IMR-90 (cell line): ENCODE data around the gene TSEN54. TPM values are rescaled to one million over a fixed set of nuclear protein-coding genes. Genes with fewer than 3 reads are reported as not detected.

ENCODE experiments used
- ATAC-seq: fragments of 200-7000 bp; cut with Tn5 transposase; 2 replicates; pipeline ENCODE4 v1.9.1; 2020; ENCODE audit warnings: low read depth, mild to moderate bottlenecking, moderate library complexity
- BruUV-seq: library from RNA; stranded (reverse); fragments of 400-500 nt; replicated peaks from 2 replicates; lab custom pipeline; 2021; lab: Mats Ljungman, UMichigan
- CTCF ChIA-PET: fragments of 300-600 bp; formaldehyde crosslinking; extraction: SDS; loops from one replicate; lab custom pipeline; 2021; ENCODE audit warnings: antibody characterized with exemption; lab: Yijun Ruan, JAX
- POLR2A ChIA-PET: fragments of 300-600 bp; sonication (Branson Sonifier 250); formaldehyde crosslinking; loops from one replicate; lab custom pipeline; 2022; ENCODE audit warnings: antibody characterized with exemption; ENCODE audit not compliant: unreplicated experiment; lab: Charles Lee
- DNase-seq: peaks from one replicate; pipeline ENCODE4 v3.0.0; 2013
- H2AFZ ChIP-seq: replicated peaks from 2 replicates; pipeline ENCODE3; 2013; ENCODE audit warnings: low read length, mild to moderate bottlenecking; ENCODE audit not compliant: poor library complexity
- H2AK5ac ChIP-seq: 2 replicates; pipeline ENCODE4 v1.6.1; 2013; ENCODE audit warnings: low read depth, low read length, inconsistent platforms
- H2AK9ac ChIP-seq: replicated peaks from 2 replicates; pipeline ENCODE3; 2013; ENCODE audit warnings: mild to moderate bottlenecking, low read depth, low read length, moderate library complexity; ENCODE audit not compliant: poor library complexity
- H2BK120ac ChIP-seq: 2 replicates; pipeline ENCODE4 v1.6.1; 2013; ENCODE audit warnings: low read depth, low read length, inconsistent platforms
- H2BK15ac ChIP-seq: 3 replicates; pipeline ENCODE4 v1.6.1; 2013; ENCODE audit warnings: low read depth, low read length, inconsistent platforms
- H2BK20ac ChIP-seq: 2 replicates; pipeline ENCODE4 v1.6.1; 2013; ENCODE audit warnings: low read depth, mild to moderate bottlenecking, inconsistent platforms, low read length, moderate library complexity
- H2BK5ac ChIP-seq: 2 replicates; pipeline ENCODE4 v1.6.1; 2013; ENCODE audit warnings: mild to moderate bottlenecking, low read depth, low read length, inconsistent platforms; ENCODE audit not compliant: poor library complexity, severe bottlenecking
- H3K14ac ChIP-seq: replicated peaks from 2 replicates; pipeline ENCODE4 v1.6.1; 2013; ENCODE audit warnings: low read depth, low read length, inconsistent platforms
- H3K18ac ChIP-seq: 2 replicates; pipeline ENCODE4 v1.6.1; 2013; ENCODE audit warnings: low read depth, low read length, control low read depth
- H3K23ac ChIP-seq: 2 replicates; pipeline ENCODE4 v1.6.1; 2013; ENCODE audit warnings: low read depth, low read length, inconsistent platforms
- H3K27ac ChIP-seq: 2 replicates; pipeline ENCODE4 v1.5.1; 2013; ENCODE audit warnings: mild to moderate bottlenecking, control low read depth, low read length; ENCODE audit not compliant: insufficient read depth
- H3K27me3 ChIP-seq: 2 replicates; pipeline ENCODE4 v1.6.1; 2013; ENCODE audit warnings: low read length; ENCODE audit not compliant: control insufficient read depth, insufficient read depth
- H3K36me3 ChIP-seq: 2 replicates; pipeline ENCODE4 v1.6.1; 2013; ENCODE audit warnings: low read length, mixed read lengths; ENCODE audit not compliant: control insufficient read depth, insufficient read depth
- H3K4ac ChIP-seq: 2 replicates; pipeline ENCODE4 v1.6.1; 2013; ENCODE audit warnings: low read depth, low read length, inconsistent platforms
- H3K4me1 ChIP-seq: 2 replicates; pipeline ENCODE4 v1.6.1; 2013; ENCODE audit warnings: low read length, mixed read lengths; ENCODE audit not compliant: control insufficient read depth, insufficient read depth
- H3K4me2 ChIP-seq: 2 replicates; pipeline ENCODE4 v1.6.1; 2013; ENCODE audit warnings: low read depth, mild to moderate bottlenecking, control low read depth, low read length, moderate library complexity
- H3K4me3 ChIP-seq: 2 replicates; pipeline ENCODE4 v1.5.1; 2013; ENCODE audit warnings: low read depth, mild to moderate bottlenecking, control low read depth, low read length, moderate library complexity; ENCODE audit not compliant: insufficient read depth
- H3K56ac ChIP-seq: 2 replicates; pipeline ENCODE4 v1.6.1; 2013; ENCODE audit warnings: low read length, inconsistent platforms; ENCODE audit not compliant: insufficient read depth; ENCODE audit errors: extremely low read depth
- H3K79me1 ChIP-seq, 2 experiments: 2 replicates each; pipeline ENCODE4 v1.6.1; 2013; ENCODE audit warnings: low read length in 2 of 2, inconsistent platforms in 1 of 2, low read depth in 1 of 2
- H3K9ac ChIP-seq: 2 replicates; pipeline ENCODE4 v1.6.1; 2013; ENCODE audit warnings: low read depth, low read length, control low read depth
- H3K9me1 ChIP-seq: 2 replicates; pipeline ENCODE4 v1.6.1; 2013; ENCODE audit warnings: low read length, inconsistent platforms; ENCODE audit not compliant: insufficient read depth
- H3K9me3 ChIP-seq: 2 replicates; pipeline ENCODE4 v1.6.1; 2013; ENCODE audit warnings: low read length; ENCODE audit not compliant: control insufficient read depth, insufficient read depth
- H4K20me1 ChIP-seq: 2 replicates; pipeline ENCODE4 v1.6.1; 2013; ENCODE audit warnings: low read length, inconsistent platforms; ENCODE audit not compliant: insufficient read depth
- H4K5ac ChIP-seq: 2 replicates; pipeline ENCODE4 v1.6.1; 2013; ENCODE audit warnings: mild to moderate bottlenecking, low read depth, low read length, control low read depth
- H4K8ac ChIP-seq, 2 experiments: 2 replicates each; pipeline ENCODE4 v1.6.1; 2013; ENCODE audit warnings: low read depth in 2 of 2, low read length in 2 of 2, control low read depth in 1 of 2, inconsistent platforms in 1 of 2
- H4K91ac ChIP-seq: 2 replicates; pipeline ENCODE4 v1.6.1; 2013; ENCODE audit warnings: low read depth, low read length, inconsistent platforms; ENCODE audit not compliant: insufficient read depth
- NFE2L2 ChIP-seq: fragments of 150-350 bp; IDR thresholded peaks from 2 replicates; pipeline ENCODE4 v1.6.1; 2016; ENCODE audit warnings: low read depth, mild to moderate bottlenecking, low read length
- RFX5 ChIP-seq: IDR thresholded peaks from 2 replicates; pipeline ENCODE4 v1.8.0; 2012; ENCODE audit warnings: low read depth, mild to moderate bottlenecking, low read length, moderate library complexity
- WGBS, 2 experiments: methylation state at CpG; one replicate each; pipeline versions ENCODE4 v1.1.5 to v1.1.7; 2013; ENCODE audit warnings: missing lambda C conversion rate in 2 of 2; ENCODE audit not compliant: insufficient read length in 1 of 2; ENCODE audit errors: extremely low coverage in 2 of 2; 5-methylcytosine and 5-hydroxymethylcytosine counted together
- dilution Hi-C: fragments of 300-500 bp; cut with HindIII; formaldehyde crosslinking; loops from one replicate; pipeline ENCODE4 v1.14.3; 2018; ENCODE audit warnings: low sequenced_read_pairs; ENCODE audit not compliant: unreplicated experiment
- in situ Hi-C: fragments of 300-500 bp; cut with MboI; formaldehyde crosslinking; loops from 3 replicates; pipeline ENCODE4 v1.14.3; 2019; ENCODE audit warnings: low sequenced_read_pairs, inconsistent platforms, mixed read lengths
- intact Hi-C: fragments of 100-400 bp; cut with micrococcal nuclease; formaldehyde crosslinking; loops from 2 replicates; pipeline ENCODE4 v1.10.0; 2022
- polyA plus RNA-seq, 3 experiments: library from polyadenylated mRNA; depleted of rRNA; stranded (reverse); fragments of >200 nt; gene quantifications; 2 replicates each; pipeline ENCODE4 v1.2.3, GENCODE V29; 2012; ENCODE audit warnings: low replicate concordance in 1 of 3
- total RNA-seq: library from RNA; depleted of rRNA; stranded (reverse); fragments of >200 nt; gene quantifications from 2 replicates; pipeline ENCODE4 v1.2.3, GENCODE V29; 2012

Gene TSEN54
- total and polyA plus RNA-seq, 2 of the 4 experiments (the other 2 are of a cell fraction), result 7.2 to 14.9 TPM

- H2BK120ac ChIP-seq, result peak overlapping the region; percentile 43
- peak overlapping the region; percentile 21; the same call in 1 of the 2 replicates for H2BK20ac ChIP-seq
- H4K20me1 ChIP-seq, result no peaks in the 10 kb centered on the region
- H4K5ac ChIP-seq, result peak overlapping the region; percentile 74; the same call in 1 of the 2 replicates
- peak; percentile 20 for DNase-seq
- peak; percentile 81 for ATAC-seq
- no peak overlapping the region; the same call in 1 of the 2 replicates for H2AK5ac ChIP-seq
- H3K23ac ChIP-seq, result 0 out of 2 replicates have a peak overlapping the region, but pooled peaks have one; percentile 13
- no peaks in the 10 kb centered on the region for H3K79me1 ChIP-seq
- H3K9ac ChIP-seq, result peak overlapping the region; percentile 54
- peak overlapping the region; percentile 69; the same call in 1 of the 2 replicates for H3K27ac ChIP-seq
- H2BK5ac ChIP-seq, result peak overlapping the region; percentile 1
- in situ Hi-C loops (no loop called here), dilution Hi-C loops (no loop called here), intact Hi-C loops (no loop called here)
- H4K91ac ChIP-seq, result peak overlapping the region; percentile 48; the same call in 1 of the 2 replicates
- H3K9me3 ChIP-seq, result no peaks in the 10 kb centered on the region
- CTCF ChIA-PET, result interaction anchor here (0.6 to 1.2 kb wide), 2 partner anchors 18 to 36 kb away, joined by 3 read pairs; partner anchors contain the start of gene TSEN54
- H3K4me1 ChIP-seq, result peaks cover 11% of the 10 kb centered on the region
- H3K4ac ChIP-seq, result peak overlapping the region; percentile 61
- peak overlapping the region; percentile 17; the same call in 1 of the 2 replicates for H3K14ac ChIP-seq
- H4K8ac ChIP-seq, result peak overlapping the region; percentile 48 to 84; a peak in 3 of 4 replicates
- H3K9me1 ChIP-seq, result peaks cover 11% of the 10 kb centered on the region; the same call in 1 of the 2 replicates
- H2AFZ ChIP-seq, result peak overlapping the region; percentile 87
- peak overlapping the region; percentile 52 for H3K4me2 ChIP-seq
- H3K18ac ChIP-seq, result peak overlapping the region; percentile 61; the same call in 1 of the 2 replicates
- peaks cover 10% of the 10 kb centered on the region for H3K27me3 ChIP-seq
- WGBS, 2 experiments, result 60% methylated on average over 7 of the region's 14 CpGs; no CpG with 5 or more reads in 1 of the 2 experiments
- H3K36me3 ChIP-seq, result no peaks in the 10 kb centered on the region
- H2AK9ac ChIP-seq, result peak overlapping the region; percentile 69
- POLR2A ChIA-PET, result no interaction called here
- H2BK15ac ChIP-seq, result no peak overlapping the region; the same call in 2 of the 3 replicates
- no peak overlapping the region for H3K4me3 ChIP-seq
- no TSS peak for BruUV-seq
- H3K56ac ChIP-seq, result no peak overlapping the region
- TF ChIP-seq RFX5 (no peak), NFE2L2 (no peak)
Observed at GRCh38 chr17:75552425-75553294, 36.3 kb downstream of the TSEN54 start.
